Body of pancreas (tissue), 4 donors: Measurements from ENCODE around the gene CA4. TPM values are rescaled to one million over a fixed set of nuclear protein-coding genes. Genes with fewer than 3 reads are reported as not detected.

Experiments used
- ATAC-seq: fragments of 150-250 bp; one replicate; pipeline ENCODE4 v1.9.1; 2016
- DNase-seq, 4 donors: peaks; one replicate each; pipeline ENCODE4 v3.0.0-alpha.2; 2019
- H3K27ac ChIP-seq, 4 donors: fragments of 200-600 bp; sonication (generic); 1 replicate in 3 of 4; 2 replicates in 1 of 4; pipeline versions ENCODE4 v1.5.1 to v1.6.1; 2016 to 2019; ENCODE audit warnings: mild to moderate bottlenecking in 1 of 4, mixed read lengths in 1 of 4, moderate library complexity in 1 of 4
- H3K27me3 ChIP-seq, 2 donors: fragments of 200-600 bp; sonication (generic); one replicate each; pipeline ENCODE4 v1.6.0; 2016; ENCODE audit warnings: mild to moderate bottlenecking in 1 of 2
- H3K36me3 ChIP-seq, 2 donors: fragments of 200-600 bp; sonication (generic); replicated peaks in 1 of 2; 2 replicates each; pipeline ENCODE4 v1.5.1; 2016; ENCODE audit warnings: low read depth in 2 of 2; ENCODE audit not compliant: insufficient read depth in 1 of 2
- H3K4me1 ChIP-seq: fragments of 200-600 bp; sonication (generic); one replicate; pipeline ENCODE4 v1.6.0; 2016
- H3K4me3 ChIP-seq, 2 donors: fragments of 200-600 bp; sonication (generic); 1 replicate in 1 of 2; 2 replicates in 1 of 2; pipeline ENCODE4 v1.5.1; 2016 to 2019
- H3K9me3 ChIP-seq, 3 donors: fragments of 200-600 bp; sonication (generic); 1 replicate in 2 of 3; 2 replicates in 1 of 3; pipeline ENCODE4 v1.5.1; 2016
- CTCF ChIP-seq, 7 experiments: fragments of 450-650 bp in 4 of 7; fragments of 200-600 bp in 3 of 7; sonication (generic) in 3 of 7; IDR thresholded peaks; one replicate each; pipeline ENCODE4 v1.5.1; 2016 to 2019; ENCODE audit warnings: antibody characterized with exemption in 7 of 7
- POLR2A ChIP-seq, 3 donors: fragments of 450-650 bp; IDR thresholded peaks; one replicate each; pipeline ENCODE4 v1.6.1; 2016; ENCODE audit warnings: antibody characterized with exemption in 3 of 3, mild to moderate bottlenecking in 2 of 3
- WGBS, 2 donors: methylation state at CpG; one replicate each; pipeline ENCODE4 v1.1.5; 2017; 5-methylcytosine and 5-hydroxymethylcytosine counted together
- intact Hi-C: fragments of 100-400 bp; cut with DNase I; formaldehyde crosslinking; loops from one replicate; pipeline ENCODE4 v1.15.1; 2023
- total RNA-seq, 2 donors: library from RNA; depleted of rRNA; stranded (reverse); fragments of >200 nt; gene quantifications; one replicate each; pipeline ENCODE4 v1.1.0, GENCODE V29; 2016

CA4 gene
- total RNA-seq, 2 donors from 2014 or later = 6.2 to 18.8 TPM

GRCh38 chr17:60160829-60161501 lies 11.2 kb downstream of the CA4 start:
- TF ChIP-seq POLR2A (IDR thresholded peaks at IDR 0.05) (no peak), CTCF (IDR thresholded peaks at IDR 0.05) (no peak)
- Histone ChIP-seq H3K27ac (peak overlapping the region; percentile 58 to 84 (median 76)), H3K27me3 (peaks cover 0 to 5% of the 10 kb centered on the region in 2 donors), H3K4me1 (peaks cover 25% of the 10 kb centered on the region), H3K36me3 (no peaks in the 10 kb centered on the region), H3K9me3 (no peaks in the 10 kb centered on the region), H3K4me3 (no peak overlapping the region)
- WGBS, 2 donors = 52 to 62% methylated on average over 9 to 10 of the region's 10 CpGs
- intact Hi-C loops = no loop called here
- no peak for DNase-seq
- ATAC-seq = peak; percentile 7

DNA sequence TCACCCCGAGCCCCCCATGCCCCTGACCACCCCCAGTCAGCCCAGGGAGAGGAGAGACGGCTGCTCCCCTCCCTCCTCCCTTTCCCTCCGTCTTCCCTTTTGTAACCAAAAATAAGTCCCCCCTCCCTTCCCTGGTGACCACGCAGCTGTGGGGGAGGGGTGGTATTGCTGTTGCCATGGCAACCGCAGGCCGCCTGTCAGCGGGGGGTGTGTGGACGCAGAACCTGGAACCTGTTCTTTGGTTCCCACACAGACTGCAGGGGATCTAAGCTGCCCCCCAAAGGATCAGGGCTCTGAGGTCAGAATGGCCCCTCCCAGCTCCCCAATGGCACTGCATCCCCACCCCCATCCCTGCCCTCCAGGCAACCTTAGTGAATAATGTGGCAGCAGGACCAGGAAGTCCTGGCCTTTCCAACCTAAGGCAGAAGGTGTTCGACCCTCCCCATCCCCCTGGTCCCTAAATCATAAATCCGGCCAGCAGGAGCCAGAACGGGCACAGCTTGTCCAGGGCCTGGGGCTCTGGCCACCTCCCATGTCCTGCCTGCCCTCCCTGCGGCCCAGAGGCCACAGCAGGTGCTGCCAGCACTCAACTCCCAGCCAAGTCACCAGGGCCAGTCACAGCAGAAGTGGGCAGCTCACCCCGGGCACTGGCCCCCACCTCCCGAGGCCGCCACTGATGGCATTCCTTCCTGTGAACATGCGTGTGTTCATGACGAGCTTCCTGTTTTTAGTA lies 12.0 kb downstream of the CA4 start:
- H3K36me3 ChIP-seq = no peaks in the 10 kb centered on the region
- H3K4me3 ChIP-seq = no peak overlapping the region
- peak overlapping the region; percentile 58 to 84 (median 76) for H3K27ac ChIP-seq
- H3K27me3 ChIP-seq = peaks cover 0 to 5% of the 10 kb centered on the region in 2 donors
- intact Hi-C loops = no loop called here
- 34 to 35% methylated on average over 12 to 17 of the region's 17 CpGs for WGBS, 2 donors
- TF ChIP-seq CTCF (IDR thresholded peaks at IDR 0.05) (no peak), POLR2A (IDR thresholded peaks at IDR 0.05) (peak in 2 of 3 donors; percentile 23 to 36)
- DNase-seq = peak; percentile 41 to 65 (median 54)
- peaks cover 32% of the 10 kb centered on the region for H3K4me1 ChIP-seq
- peak; percentile 69 for ATAC-seq
- no peaks in the 10 kb centered on the region for H3K9me3 ChIP-seq

DNA sequence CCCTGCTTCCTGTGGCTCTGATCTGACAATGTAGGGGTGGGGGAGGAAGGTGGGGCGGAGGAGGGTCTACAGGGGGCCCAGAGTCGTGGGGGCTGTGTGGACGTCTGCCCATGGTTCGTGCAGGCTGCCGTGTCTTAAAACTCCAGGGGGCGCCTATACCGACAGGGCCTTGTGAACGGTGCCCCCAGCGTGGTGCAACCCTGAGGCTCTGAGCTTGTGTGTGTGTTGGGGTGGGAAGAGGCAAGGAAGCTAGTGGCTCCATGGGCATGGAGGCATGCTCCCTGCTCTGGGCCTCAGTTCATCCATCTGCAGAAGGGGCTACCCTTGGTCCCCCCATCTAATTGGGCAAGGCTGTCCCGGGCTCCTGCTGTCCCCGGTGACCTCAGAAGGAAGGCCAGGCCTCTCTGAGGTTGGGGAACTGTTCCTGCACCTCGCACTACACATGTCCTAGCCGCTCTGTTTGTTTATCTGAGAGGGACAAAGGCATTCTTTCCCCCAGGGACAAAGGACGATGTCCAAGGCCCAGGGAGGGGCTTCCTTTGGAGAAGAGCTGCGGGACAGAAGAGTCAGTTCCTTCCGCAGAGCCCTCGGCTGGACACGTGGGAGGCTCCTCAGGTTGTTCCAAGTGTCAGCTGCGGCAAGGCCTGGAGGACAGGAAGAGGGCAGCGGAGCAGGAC lies 13.5 kb downstream of the CA4 start:
- no peak for DNase-seq
- peaks cover 45% of the 10 kb centered on the region for H3K4me1 ChIP-seq
- H3K27me3 ChIP-seq = peaks cover 0 to 5% of the 10 kb centered on the region in 2 donors
- intact Hi-C loops = no loop called here
- H3K36me3 ChIP-seq = no peaks in the 10 kb centered on the region
- ATAC-seq = no peak
- H3K4me3 ChIP-seq = no peak overlapping the region
- H3K9me3 ChIP-seq = no peaks in the 10 kb centered on the region
- H3K27ac ChIP-seq = peak overlapping the region in 2 of 4 donors; percentile 79 to 84
- 70 to 76% methylated on average over 11 to 20 of the region's 20 CpGs for WGBS, 2 donors
- TF ChIP-seq POLR2A (IDR thresholded peaks at IDR 0.05) (no peak), CTCF (IDR thresholded peaks at IDR 0.05) (no peak)

DNA sequence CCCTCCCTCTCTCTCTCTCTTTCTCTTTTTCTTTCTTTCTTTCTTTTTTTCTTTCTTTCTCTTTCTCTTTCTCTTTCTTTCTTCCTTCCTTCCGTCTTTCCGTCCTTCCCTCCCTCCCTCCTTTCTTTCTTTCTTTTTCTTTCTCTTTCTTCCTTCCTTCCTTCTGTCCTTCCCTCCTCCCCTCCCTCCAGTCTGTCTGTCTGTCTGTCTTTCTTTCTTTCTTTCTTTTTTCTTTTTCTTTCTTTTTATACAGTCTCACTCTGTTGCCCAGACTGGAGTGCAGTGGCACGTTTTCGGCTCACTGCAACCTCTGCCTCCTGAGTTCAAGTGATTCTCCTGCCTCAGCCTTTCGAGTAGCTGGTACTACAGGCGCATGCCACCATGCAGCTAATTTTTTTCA lies 14.4 kb downstream of the CA4 start:
- H3K27me3 ChIP-seq = peaks cover 0 to 5% of the 10 kb centered on the region in 2 donors
- H3K36me3 ChIP-seq = no peaks in the 10 kb centered on the region
- ATAC-seq = no peak
- no peak for DNase-seq
- H3K27ac ChIP-seq = no peak overlapping the region
- intact Hi-C loops = no loop called here
- WGBS, 2 donors = 83 to 90% methylated on average over 6 of the region's 6 CpGs
- H3K9me3 ChIP-seq = no peaks in the 10 kb centered on the region
- TF ChIP-seq POLR2A (IDR thresholded peaks at IDR 0.05) = no peak
- no peak for TF ChIP-seq CTCF (IDR thresholded peaks at IDR 0.05)
- H3K4me3 ChIP-seq = no peak overlapping the region
- H3K4me1 ChIP-seq = peaks cover 46% of the 10 kb centered on the region
